HG03342 (cell line): ENCODE results near the gene PPM1L.
A peak's percentile ranks its signal among the peaks of the same experiment; 100 is the strongest.

Experiments used
- ATAC-seq: cut with Tn5 transposase; IDR thresholded peaks from one replicate; pipeline ENCODE4 v1.9.1; 2021; ENCODE audit warnings: mild to moderate bottlenecking, moderate library complexity; ENCODE audit not compliant: unreplicated experiment

Gene PPM1L

GRCh38 chr3:160921020-160921635 is 165.1 kb downstream of the PPM1L start:
- ATAC-seq, result peak; percentile 85

DNA sequence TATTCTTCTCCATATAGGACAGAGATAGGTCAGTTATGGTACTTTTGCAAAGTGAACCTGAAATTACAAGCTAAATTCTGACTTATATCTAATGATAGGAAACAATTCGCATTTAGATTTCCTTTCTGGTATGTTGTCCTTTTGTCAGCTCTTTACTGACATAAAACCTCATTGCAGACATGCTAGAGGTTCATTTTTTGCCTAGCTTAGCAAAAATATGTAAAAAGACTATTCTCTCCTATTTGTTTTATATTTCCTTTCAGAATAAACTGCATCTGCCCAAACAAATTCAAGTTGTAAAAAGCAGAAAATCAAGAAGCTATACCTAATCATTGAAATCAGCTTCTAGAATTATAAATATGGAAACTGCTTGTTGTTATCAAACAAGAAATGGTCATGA is 168.7 kb downstream of the PPM1L start:
- ATAC-seq, result no peak

DNA sequence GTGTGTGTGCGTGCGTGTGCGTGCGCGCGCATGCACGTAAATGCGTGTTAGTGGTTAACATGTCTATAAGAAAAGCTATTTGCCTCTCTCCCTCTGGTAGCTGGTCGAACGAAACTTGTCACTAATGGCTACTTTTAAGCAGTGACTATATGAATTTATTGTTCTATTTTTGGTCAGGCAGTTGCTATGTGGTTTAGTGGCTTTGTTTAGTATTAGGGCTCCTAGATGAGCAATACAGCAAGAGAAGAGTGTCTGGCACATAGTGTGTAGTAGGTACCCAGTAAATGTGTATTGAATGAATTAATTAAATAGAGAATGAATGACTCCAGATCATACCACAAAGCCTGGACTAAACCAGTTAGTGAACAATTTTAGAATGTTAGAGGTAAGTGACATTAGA is 171.6 kb downstream of the PPM1L start:
- no peak for ATAC-seq

DNA sequence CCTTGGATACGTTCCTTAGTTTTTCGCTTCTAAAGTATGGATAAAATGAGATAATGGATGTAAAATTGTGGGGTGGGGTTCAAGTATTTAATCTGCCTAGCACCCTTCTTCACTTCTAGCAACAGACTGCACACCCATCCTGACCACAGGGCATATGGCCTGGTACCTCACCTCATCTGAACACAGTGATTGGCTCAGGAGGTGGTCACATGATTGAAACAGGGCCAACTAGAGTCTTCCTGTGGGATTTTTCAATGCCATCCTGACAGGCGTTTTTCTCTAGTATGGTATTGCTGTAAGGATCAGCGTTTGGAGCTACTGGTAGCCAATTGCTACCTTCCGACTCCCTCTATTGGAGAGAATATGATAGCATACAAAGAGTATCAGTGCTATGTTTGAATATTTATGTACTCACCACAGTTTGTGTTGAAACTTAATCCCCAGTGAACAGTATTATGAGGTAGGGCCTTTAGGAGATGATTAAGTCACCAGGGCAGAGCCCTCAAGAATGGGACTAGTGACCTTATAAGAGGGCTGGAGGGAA is 172.2 kb downstream of the PPM1L start:
- ATAC-seq, result no peak

GRCh38 chr3:160929595-160929994 is 173.6 kb downstream of the PPM1L start:
- ATAC-seq, result no peak

DNA sequence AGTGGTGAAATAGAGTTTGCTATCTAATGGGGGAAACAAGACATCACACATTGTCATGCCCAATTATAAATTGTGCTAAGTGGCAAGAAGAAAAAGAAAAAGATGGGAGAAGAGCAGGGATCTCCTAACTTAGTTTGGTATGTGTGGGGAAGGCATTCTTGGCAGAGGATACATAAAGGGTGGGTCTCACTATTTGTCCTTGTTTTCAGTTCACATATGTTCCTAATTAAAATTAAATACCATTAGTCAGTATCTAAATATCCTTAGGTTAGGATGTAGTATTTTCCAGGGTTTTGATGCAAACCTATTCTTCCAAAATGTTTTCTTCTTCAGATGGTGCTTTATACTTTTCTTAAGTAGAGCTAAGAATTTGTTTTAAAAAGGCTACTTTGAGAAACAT is 175.4 kb downstream of the PPM1L start:
- no peak for ATAC-seq

DNA sequence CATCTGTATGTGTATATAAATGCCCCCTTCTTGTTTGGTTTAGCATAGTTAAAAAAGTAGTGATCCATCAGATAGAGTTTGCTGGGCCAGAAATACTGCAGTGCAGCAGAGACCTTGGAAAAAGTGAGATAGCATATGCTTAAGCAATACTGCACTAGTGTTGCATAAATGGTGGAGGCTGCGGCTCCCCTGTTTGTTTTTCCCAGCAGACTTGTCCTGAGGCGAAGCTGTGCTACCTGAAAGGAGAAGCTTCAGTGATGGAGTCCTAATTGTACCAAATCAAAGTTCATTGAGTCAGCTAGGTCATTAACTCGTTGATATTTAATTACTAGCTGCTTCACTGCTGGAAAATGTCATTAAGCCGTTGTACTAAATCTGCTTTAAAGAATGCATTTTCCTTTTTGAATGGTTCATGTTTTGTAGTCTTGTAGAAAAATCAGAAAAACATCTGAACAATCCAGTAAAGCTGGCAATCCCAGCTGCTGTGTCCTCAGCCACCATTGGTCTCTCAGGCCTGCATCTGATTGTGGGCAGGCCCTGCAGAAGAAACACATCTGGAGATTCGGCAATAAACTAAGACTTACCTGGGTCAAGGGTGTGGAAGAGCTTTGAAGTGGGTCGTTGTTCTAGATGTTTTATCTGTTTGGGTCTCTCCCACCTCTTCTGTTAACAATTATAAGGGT is 179.5 kb downstream of the PPM1L start:
- ATAC-seq, result no peak

DNA sequence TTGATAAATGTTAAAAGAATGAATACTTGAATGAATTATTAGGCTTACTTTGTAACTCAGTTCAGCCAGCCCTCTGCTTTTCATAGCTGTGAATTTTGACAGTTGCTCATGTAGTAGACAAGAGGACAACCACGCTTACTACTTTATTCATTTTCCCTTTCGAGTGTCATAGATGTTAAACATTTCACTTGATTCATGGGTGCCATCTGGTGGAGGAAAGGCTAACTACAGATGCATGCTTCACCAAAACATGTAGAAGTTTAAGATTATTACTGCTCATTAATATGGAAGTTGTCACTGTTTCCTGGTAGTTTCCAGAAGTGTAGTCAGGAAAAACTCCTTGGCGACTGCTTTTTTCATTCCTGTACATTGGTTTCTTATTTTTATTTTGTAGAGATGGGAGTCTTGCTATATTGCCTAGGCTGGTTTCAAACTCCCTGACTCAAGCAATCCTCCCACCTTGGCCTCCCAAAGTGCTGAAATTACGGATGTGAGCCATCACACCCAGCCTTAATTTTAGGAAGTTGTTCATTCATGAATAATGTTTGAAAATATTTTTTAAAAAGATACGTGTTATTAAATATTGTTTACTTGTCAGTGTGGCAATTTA is 186.0 kb downstream of the PPM1L start:
- ATAC-seq, result peak; percentile 96

- ATAC-seq, result no peak
Observed at GRCh38 chr3:160943996-160944395, 188.0 kb downstream of the PPM1L start.

GRCh38 chr3:160945336-160945735 is 189.3 kb downstream of the PPM1L start:
- no peak for ATAC-seq

GRCh38 chr3:160948273-160948672 is 192.2 kb downstream of the PPM1L start:
- no peak for ATAC-seq

GRCh38 chr3:160949460-160949859 is 193.4 kb downstream of the PPM1L start:
- no peak for ATAC-seq

GRCh38 chr3:160950542-160950941 is 194.5 kb downstream of the PPM1L start:
- ATAC-seq, result no peak

- no peak for ATAC-seq
Observed at GRCh38 chr3:160950954-160951353, 194.9 kb downstream of the PPM1L start.

DNA sequence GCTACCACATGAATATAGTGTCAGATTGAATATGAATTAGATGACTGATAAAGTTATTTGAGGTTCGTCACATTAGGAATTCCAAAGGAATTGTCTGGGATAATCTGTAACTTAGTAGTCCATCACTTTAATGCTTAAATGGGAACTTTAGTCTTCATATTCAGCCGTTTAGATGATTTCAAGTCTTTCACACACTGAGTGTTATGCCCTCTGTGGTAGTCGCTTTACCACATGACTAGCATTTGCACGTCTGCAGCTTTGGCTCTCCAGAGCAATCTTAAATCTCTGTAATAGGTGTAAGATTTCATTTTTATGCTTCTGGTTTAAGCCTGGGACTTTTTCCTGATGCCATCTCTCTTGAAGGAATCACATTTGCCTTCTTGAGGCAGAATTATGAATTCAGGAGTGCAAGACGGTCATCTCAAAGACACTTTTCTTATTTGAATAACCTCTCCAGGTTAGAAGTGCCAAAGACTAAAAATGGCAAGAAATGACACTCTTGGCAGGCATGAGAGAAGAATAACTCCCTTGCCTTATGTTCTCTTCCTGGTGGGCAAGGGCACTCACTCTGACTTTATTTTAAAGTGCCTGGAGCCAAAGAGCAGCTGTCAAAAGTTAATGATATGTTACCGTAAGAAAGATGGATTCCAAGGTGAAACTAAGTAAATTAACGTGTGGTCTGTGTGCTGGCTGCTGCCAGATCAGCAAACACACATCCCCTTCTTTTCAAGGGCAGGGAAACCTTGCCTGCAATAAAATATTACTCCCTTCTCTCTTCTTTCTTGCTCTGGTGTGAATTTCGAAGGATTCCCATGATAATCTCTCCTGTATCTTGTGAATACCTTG is 195.8 kb downstream of the PPM1L start:
- no peak for ATAC-seq

DNA sequence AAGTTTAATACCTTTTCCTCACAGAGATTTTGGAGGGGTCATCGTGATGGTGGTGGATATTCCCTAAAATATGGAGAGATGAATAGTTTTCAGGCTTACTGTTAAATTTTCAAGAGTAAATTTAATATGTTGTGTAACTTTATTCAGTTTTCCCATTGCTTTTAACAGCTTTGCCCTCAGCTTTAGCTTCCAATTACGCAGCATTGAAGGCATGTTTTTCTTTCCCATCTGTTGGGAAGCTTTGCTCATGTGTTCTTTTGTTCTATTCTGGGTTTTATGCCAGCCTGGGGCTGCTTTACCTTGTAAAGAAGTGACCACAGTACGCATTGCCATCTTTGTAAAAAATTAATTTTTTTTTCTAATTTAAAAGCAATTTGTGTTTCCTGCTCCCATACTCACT is 197.7 kb downstream of the PPM1L start:
- ATAC-seq, result no peak

- peak; percentile 97 for ATAC-seq
Observed at GRCh38 chr3:160956785-160957184, 200.8 kb downstream of the PPM1L start.

- ATAC-seq, result no peak
Observed at GRCh38 chr3:160960568-160960967, 204.5 kb downstream of the PPM1L start.

- ATAC-seq, result no peak
Observed at GRCh38 chr3:160963949-160964348, 207.9 kb downstream of the PPM1L start.

GRCh38 chr3:160968761-160969160 is 212.7 kb downstream of the PPM1L start:
- ATAC-seq, result no peak
